T-helper 17 cell (primary cell): ENCODE data around the gene CCNF. TPM values are rescaled to one million over a fixed set of nuclear protein-coding genes. Genes with fewer than 3 reads are reported as not detected.

ENCODE experiments used
- ATAC-seq: fragments of 150-1000 bp; cut with Tn5 transposase; 2 replicates; pipeline ENCODE4 v1.10.0; 2021; ENCODE audit warnings: mild to moderate bottlenecking, moderate library complexity
- DNase-seq, 3 donors: peaks; one replicate each; pipeline versions ENCODE4 v3.0.0 to v3.0.0-alpha.2; 2020 to 2021
- H3K9me3 ChIP-seq: one replicate; pipeline ENCODE4 v1.7.0; 2013; ENCODE audit warnings: low read length, mild to moderate bottlenecking; ENCODE audit not compliant: control insufficient read depth, poor library complexity, severe bottlenecking
- H3K27ac Mint-ChIP-seq: one replicate; pipeline ENCODE4 v1.8.0; 2022; ENCODE audit warnings: mild to moderate bottlenecking, moderate library complexity, mixed read lengths
- H3K27me3 Mint-ChIP-seq: one replicate; pipeline ENCODE4 v1.8.0; 2022; ENCODE audit warnings: mixed read lengths
- H3K36me3 Mint-ChIP-seq: one replicate; pipeline ENCODE4 v1.8.0; 2022; ENCODE audit warnings: low read depth, mixed read lengths
- H3K4me1 Mint-ChIP-seq: one replicate; pipeline ENCODE4 v1.8.0; 2022; ENCODE audit warnings: mild to moderate bottlenecking, mixed read lengths
- H3K4me3 Mint-ChIP-seq: one replicate; pipeline ENCODE4 v1.8.0; 2022; ENCODE audit warnings: mild to moderate bottlenecking, moderate library complexity, mixed read lengths
- total RNA-seq, 4 donors: library from RNA in 2 of 4; stranded (reverse) in 2 of 4; gene quantifications; one replicate each; pipeline ENCODE4 v1.2.3 and lab custom pipeline; 2022 to 2026

The CCNF gene
- total RNA-seq, 2 donors from 2014 or later, result 2.9 to 3.3 TPM

DNA sequence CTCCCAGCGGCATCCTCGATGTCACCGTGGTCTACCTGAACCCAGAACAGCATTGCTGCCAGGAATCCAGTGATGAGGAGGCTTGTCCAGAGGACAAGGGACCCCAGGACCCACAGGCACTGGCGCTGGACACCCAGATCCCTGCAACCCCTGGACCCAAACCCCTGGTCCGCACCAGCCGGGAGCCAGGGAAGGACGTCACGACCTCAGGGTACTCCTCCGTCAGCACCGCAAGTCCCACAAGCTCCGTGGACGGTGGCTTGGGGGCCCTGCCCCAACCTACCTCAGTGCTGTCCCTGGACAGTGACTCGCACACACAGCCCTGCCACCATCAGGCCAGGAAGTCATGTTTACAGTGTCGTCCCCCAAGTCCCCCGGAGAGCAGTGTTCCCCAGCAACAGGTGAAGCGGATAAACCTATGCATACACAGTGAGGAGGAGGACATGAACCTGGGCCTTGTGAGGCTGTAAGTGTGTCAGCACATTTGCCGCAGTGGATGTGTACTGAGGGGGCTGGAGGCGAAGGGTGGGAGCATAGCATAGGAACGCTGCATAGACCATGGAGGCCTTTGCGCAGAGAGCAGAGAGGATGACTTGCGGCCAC, 27.4 kb downstream of the CCNF start:
- H3K4me1 Mint-ChIP-seq, result peaks cover 6% of the 10 kb centered on the region
- H3K9me3 ChIP-seq, result no peaks in the 10 kb centered on the region
- no peaks in the 10 kb centered on the region for H3K36me3 Mint-ChIP-seq
- H3K27me3 Mint-ChIP-seq, result no peaks in the 10 kb centered on the region
- ATAC-seq (no peak), DNase-seq (no peak)
- H3K27ac Mint-ChIP-seq, result no peak overlapping the region
- H3K4me3 Mint-ChIP-seq, result no peak overlapping the region

DNA sequence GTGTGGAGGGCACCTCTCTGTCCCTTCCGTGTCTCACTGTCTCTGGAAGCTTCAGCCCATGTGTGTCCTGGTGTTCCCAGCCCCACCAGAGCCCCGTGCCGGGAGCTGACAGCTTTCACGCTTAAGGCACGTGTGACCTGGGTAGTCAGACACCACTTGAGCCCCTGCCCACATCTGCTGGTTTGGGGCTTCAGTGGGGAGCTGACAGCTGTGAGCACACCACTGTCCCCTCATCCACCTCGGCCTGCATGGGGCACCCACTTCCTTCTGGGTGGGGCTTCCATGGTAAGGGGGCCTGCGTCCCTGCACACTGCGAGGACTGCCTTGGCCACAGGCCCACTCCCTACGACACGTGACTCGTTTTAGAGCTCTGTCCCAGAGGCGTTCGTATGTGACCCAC, 28.0 kb downstream of the CCNF start:
- no peaks in the 10 kb centered on the region for H3K9me3 ChIP-seq
- no peak overlapping the region for H3K27ac Mint-ChIP-seq
- DNase-seq, result no peak
- no peaks in the 10 kb centered on the region for H3K27me3 Mint-ChIP-seq
- H3K36me3 Mint-ChIP-seq, result no peaks in the 10 kb centered on the region
- peaks cover 6% of the 10 kb centered on the region for H3K4me1 Mint-ChIP-seq
- no peak for ATAC-seq
- H3K4me3 Mint-ChIP-seq, result no peak overlapping the region

DNA sequence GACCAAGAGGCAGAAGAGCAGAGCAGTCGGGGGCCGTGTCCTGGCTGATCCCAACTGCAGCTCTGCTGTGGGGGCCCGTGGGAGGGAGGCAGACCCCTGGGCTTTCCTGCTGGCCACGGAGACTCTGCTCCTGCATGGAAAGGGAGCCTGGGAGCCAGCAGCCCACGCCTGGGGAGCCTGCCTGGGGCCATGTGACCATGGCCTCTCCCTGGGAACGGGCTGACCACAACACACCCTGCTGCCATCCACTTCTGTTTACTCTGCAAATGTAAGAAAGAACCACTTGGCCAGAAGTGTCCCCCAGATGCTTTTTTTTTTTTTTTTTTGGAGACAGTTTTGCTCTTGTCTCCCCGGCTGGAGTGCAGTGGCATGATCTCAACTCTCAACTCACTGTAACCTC, 28.7 kb downstream of the CCNF start:
- no peaks in the 10 kb centered on the region for H3K36me3 Mint-ChIP-seq
- no peaks in the 10 kb centered on the region for H3K9me3 ChIP-seq
- H3K27me3 Mint-ChIP-seq, result no peaks in the 10 kb centered on the region
- DNase-seq (no peak), ATAC-seq (no peak)
- H3K4me3 Mint-ChIP-seq, result no peak overlapping the region
- peaks cover 6% of the 10 kb centered on the region for H3K4me1 Mint-ChIP-seq
- no peak overlapping the region for H3K27ac Mint-ChIP-seq

DNA sequence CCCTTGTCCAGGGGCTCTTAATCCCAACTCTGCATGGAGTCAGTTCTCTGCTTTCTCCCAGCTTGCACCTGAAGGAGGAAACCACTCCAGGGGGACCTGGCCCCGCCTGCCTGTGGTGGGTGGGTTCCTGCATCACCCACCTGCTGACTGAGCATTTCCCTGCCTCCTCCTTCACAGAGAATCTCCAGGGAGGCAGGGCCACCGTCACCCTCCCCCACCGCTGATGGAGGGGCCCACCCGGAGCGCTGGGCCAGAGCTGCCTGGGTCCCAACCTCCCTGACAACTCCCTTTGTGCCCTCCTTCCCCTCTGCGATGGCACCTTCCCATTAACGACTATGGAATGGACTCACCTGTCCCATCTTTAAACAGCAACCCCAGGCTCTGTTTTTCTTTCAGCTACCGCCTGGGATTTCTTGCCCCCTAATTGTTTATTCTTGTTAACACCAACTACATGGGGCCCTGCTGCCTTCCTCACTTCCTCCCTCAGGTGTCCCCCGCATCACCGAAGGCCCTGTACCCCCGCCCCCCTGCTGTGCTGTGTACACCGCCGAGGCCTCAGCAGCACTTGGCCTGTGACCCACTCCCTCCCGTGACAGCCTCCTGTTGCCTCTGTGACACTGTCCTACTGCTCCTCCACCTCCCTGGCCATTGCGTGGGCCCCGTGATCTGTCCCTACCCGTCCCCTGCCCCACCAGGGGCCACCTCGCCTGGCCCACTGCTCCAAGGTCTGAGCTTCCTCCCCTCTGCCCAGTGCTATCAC, 29.8 kb downstream of the CCNF start:
- Mint-ChIP-seq H3K4me1 (peaks cover 6% of the 10 kb centered on the region), H3K4me3 (peak overlapping the region; percentile 95), H3K36me3 (no peaks in the 10 kb centered on the region), H3K27me3 (no peaks in the 10 kb centered on the region), H3K27ac (peak overlapping the region; percentile 93)
- ATAC-seq (no peak), DNase-seq (no peak)
- H3K9me3 ChIP-seq, result no peaks in the 10 kb centered on the region

DNA sequence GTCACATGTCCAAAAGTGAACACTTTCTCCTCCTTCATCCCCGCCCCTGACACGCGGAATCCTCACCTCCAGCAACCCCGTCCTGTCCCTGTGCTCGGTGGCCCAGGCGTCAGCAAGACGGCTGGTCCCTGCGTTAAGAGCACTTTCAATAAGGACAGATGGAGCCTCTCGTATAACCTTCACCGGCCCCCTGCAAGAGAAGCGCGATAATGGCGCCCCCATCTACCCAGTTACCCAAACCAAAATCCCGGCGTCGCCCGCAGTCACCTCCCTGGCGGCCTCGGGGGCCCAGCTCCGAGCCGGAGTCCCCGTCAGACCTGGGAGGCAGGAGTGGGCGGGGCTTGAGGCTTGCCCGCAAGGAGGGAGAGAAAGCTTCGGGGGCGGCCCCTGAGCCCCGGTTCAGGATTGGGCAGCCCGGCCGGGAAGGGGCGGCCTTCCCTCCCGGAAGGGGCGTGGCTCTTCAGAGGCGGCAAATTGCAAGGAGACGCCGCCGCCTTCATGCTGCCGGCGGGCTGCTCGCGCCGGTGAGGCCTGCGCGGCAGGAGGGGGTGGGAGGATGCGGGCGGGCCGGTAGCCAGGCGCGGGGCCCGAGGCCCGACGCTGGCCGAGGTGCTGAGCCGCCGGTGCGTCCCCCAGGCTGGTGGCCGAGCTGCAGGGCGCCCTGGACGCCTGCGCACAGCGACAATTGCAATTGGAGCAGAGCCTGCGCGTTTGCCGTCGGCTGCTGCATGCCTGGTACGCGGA, 30.6 kb downstream of the CCNF start, which contains the start of gene TEDC2:
TSS of gene TEDC2 (plus strand) at position 463 of the 744 bp plus-strand sequence. CDS start at position 499, 36 bp downstream.
- ATAC-seq, result peak; percentile 100
- Mint-ChIP-seq H3K4me3 (peak within 1 kb of the TSS; percentile 95), H3K4me1 (peaks cover 6% of the 10 kb centered on the region), H3K36me3 (no peaks in the 10 kb centered on the region), H3K27me3 (no peaks in the 10 kb centered on the region), H3K27ac (peak within 1 kb of the TSS; percentile 93)
- H3K9me3 ChIP-seq, result no peaks in the 10 kb centered on the region
- peak; percentile 96 to 99 (median 97) for DNase-seq

DNA sequence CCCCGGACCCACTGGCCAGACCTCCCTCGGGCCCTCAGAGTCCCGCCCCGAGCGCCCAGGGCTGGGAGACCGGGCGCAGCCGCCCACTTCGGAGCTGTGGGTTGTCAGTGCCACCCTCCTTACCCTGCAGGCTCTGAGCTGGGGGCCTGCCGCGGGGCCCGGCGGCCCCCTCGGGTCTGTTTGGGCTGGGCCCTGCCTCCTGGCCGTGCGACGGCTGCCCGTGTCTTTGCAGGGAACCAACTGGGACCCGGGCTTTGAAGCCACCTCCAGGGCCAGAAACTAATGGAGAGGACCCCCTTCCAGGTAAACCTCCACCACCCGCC, 31.1 kb downstream of the CCNF start:
- no peaks in the 10 kb centered on the region for H3K27me3 Mint-ChIP-seq
- H3K4me1 Mint-ChIP-seq, result peaks cover 6% of the 10 kb centered on the region
- ATAC-seq, result no peak
- H3K4me3 Mint-ChIP-seq, result no peak overlapping the region
- H3K9me3 ChIP-seq, result no peaks in the 10 kb centered on the region
- DNase-seq, result no peak
- H3K36me3 Mint-ChIP-seq, result no peaks in the 10 kb centered on the region
- H3K27ac Mint-ChIP-seq, result no peak overlapping the region

DNA sequence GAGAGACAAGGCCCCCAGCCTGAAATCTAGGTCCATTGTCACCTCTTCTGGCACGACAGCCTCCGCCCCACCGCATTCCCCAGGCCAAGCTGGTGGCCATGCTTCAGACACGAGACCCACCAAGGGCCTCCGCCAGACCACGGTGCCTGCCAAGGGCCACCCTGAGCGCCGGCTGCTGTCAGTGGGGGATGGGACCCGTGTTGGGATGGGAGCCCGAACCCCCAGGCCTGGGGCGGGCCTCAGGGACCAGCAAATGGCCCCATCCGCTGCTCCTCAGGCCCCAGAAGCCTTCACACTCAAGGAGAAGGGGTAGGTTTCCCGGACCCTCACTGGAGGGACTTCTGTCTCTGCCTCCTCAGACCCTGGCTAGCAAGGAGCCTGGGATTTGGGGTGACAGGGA, 31.7 kb downstream of the CCNF start:
- ATAC-seq, result no peak
- Mint-ChIP-seq H3K27me3 (no peaks in the 10 kb centered on the region), H3K27ac (no peak overlapping the region), H3K36me3 (no peaks in the 10 kb centered on the region), H3K4me3 (peak overlapping the region; percentile 50), H3K4me1 (peaks cover 6% of the 10 kb centered on the region)
- no peaks in the 10 kb centered on the region for H3K9me3 ChIP-seq
- no peak for DNase-seq

DNA sequence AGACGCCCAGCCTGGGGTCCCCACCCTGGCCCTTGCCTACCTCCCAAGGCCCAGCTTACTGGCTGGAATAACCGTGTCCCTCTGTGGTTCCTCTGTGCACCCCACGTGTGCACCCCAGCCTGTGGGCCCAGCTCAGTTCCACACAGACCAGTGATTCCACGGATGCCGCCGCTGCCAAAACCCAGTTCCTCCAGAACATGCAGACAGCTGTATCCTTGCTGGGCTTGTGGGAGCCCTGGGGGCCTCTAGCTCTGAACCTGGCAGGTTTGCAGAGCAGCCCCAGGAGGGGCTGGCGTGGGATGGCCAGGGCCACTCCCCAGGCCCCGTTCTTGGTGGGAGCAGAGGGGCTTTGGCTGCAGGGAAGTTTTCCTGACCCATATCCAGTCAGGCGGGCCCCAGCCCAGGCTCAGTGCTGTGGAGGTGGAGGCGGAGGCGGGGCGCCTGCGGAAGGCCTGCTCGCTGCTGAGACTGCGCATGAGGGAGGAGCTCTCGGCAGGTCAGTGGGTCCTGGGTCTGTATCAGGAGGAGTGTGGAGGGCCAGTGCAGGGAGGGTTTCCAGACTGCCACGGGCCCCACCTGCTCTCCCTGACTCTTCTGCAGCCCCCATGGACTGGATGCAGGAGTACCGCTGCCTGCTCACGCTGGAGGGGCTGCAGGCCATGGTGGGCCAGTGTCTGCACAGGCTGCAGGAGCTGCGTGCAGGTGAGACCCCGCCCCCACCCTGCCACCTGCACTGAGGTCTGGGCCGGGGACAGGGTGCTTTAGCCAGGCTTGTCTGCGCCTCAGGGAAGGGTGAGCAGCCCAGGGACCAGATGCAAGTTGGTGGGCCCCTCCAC, 33.0 kb downstream of the CCNF start:
- H3K27me3 Mint-ChIP-seq, result no peaks in the 10 kb centered on the region

DNA sequence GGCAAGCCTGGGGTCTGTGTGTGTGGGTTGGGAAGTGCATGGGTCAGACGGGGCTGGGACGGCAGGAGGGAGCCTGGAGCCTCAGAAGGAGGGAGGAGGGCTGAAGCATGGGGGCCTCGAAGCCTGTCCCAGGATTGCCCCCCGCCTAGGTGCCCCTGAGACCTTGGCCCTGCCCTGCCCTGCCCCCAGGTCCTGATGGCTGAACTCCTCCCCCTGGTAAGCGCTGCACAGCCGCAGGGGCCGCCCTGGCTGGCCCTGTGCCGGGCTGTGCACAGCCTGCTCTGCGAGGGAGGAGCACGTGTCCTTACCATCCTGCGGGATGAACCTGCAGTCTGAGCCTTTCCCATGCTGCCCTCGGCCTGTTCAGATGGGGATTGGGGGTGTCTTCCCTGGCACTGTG, 35.1 kb downstream of the CCNF start:
- H3K27ac Mint-ChIP-seq, result no peak overlapping the region
- H3K36me3 Mint-ChIP-seq, result no peaks in the 10 kb centered on the region
- ATAC-seq (no peak), DNase-seq (no peak)
- no peak overlapping the region for H3K4me3 Mint-ChIP-seq
- no peaks in the 10 kb centered on the region for H3K9me3 ChIP-seq
- H3K27me3 Mint-ChIP-seq, result no peaks in the 10 kb centered on the region
- peaks cover 11% of the 10 kb centered on the region for H3K4me1 Mint-ChIP-seq

More for the DNA sequence above, 33.0 kb downstream of the CCNF start:
- H3K4me1 Mint-ChIP-seq, result peaks cover 6% of the 10 kb centered on the region
- H3K27ac Mint-ChIP-seq, result no peak overlapping the region
- no peaks in the 10 kb centered on the region for H3K36me3 Mint-ChIP-seq
- DNase-seq (no peak), ATAC-seq (no peak)
- no peak overlapping the region for H3K4me3 Mint-ChIP-seq
- no peaks in the 10 kb centered on the region for H3K9me3 ChIP-seq

DNA sequence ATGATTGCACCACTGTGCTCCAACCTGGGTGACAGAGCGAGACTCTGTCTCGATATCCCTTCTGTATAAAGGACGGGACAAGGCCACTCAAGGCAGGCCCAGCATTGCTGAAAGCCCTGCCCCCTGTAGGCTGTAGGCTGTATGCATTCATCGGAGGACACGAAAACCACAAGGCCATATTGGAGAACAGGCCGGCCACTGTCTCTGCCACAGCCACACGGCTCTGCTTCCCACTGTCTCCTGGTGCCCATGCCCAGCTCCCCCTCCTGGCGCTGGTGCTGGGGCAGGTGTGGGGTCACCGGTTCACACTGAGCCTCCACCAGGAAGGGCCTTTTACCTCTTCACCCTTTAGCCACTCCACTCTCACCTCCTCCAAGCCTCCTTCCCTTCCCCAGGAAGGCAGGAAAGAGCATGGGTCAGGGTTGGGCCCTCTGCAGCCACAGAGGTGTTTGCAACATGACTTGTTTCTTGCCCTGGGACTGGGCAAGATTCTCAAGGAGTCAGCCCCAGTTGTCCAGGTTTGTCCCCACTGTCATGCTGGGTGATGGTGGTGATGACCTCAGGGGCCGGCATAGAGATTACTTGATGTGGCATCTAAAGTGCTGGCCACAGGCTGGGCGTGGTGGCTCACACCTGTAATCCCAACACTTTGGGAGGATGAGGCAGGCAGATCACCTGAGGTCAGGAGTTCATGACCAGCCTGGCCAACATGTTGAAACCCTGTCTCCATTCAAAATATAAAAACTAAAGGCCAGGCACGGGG, 36.6 kb downstream of the CCNF start:
- no peak for ATAC-seq
- Mint-ChIP-seq H3K4me1 (peaks cover 5% of the 10 kb centered on the region), H3K27me3 (peaks cover 12% of the 10 kb centered on the region), H3K4me3 (no peak overlapping the region), H3K36me3 (no peaks in the 10 kb centered on the region), H3K27ac (no peak overlapping the region)
- H3K9me3 ChIP-seq, result no peaks in the 10 kb centered on the region
- DNase-seq, result no peak

DNA sequence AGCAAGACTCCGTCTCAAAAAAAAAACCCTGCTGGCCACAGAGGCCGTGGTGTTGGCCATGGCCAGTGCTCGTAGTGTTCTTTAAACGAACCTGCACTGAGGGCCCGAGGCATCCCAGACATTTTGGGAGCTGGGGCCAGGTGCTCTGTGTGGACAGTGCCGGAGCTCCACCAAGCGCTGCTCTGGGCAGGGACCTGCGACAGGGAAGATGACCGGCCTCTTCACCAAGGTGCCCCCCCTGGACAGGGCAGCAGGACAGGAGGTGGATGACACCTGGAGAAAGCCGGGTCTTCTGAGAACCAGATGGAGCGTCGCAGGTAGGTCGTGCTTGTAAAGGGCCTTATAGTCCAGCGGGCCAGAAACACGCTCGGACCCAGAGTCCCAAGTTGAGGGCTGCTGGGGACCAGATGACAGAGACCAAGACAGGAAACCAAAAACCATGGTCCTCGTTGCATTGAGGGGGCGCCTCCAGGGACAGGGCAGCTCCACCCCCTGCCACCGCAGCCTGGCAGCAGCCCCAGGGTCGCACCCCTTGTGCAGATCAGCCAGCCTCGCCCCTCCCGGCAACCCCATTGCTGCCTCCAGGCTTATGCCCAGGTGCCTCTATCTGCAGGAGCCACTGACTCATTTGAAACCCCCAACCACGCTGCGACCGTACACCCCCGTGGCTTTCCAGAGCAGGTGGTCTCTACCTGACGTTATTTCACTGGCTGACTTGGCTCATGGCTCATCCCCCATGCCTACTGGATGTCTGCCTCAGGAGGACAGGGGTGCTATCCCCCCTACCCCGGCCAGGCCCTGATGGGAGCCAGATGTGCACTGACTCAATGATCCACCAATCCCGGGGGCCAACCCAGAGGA, 37.6 kb downstream of the CCNF start:
- Mint-ChIP-seq H3K36me3 (no peaks in the 10 kb centered on the region), H3K4me3 (no peak overlapping the region), H3K27me3 (peaks cover 12% of the 10 kb centered on the region), H3K27ac (no peak overlapping the region), H3K4me1 (peaks cover 6% of the 10 kb centered on the region)
- ATAC-seq (no peak), DNase-seq (no peak)
- H3K9me3 ChIP-seq, result no peaks in the 10 kb centered on the region
